ENCODE data around the gene SLC16A3. TPM values are rescaled to one million over a fixed set of nuclear protein-coding genes. Genes with fewer than 3 reads are reported as not detected.

The SLC16A3 gene
- polyA plus RNA-seq, 1 donor (not counting 4 experiments of a cell fraction or from before 2014, with no cell fraction given), result 35.7 TPM

DNA sequence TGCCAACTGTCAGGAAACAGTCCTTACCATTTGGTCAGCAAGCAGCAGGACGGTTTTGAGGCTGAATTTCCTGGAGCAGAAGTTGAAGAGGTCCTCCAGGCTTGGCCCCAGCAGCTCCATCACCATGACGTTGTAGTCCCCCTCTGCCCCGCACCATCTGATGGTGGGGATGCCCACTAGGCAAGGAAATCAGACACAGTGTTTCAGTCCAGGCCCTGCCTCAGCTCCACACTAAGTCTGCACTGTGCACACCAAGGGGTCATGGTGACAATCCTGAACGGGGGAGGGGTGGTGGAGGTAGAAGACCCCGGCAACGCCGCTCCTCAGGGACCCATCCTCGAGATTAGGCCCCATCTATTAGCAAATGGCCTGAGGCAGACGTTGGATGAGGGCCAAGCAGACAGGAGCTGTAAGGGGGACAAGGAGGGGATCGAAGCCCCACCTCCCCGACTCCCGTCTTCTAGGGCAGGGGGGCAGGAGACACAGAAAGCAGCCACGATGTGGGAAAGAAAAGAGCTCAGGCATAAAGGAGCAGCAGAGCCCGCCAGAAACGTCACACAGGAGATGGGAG lies 26.6 kb downstream of the SLC16A3 start:
- peaks cover 50 to 59% of the 10 kb centered on the region in 2 experiments for H3K36me3 ChIP-seq (ENCODE audit: control insufficient read depth in 2 of 2, extremely low read depth in 1 of 2, insufficient read depth in 2 of 2, low read length in 2 of 2)

DNA sequence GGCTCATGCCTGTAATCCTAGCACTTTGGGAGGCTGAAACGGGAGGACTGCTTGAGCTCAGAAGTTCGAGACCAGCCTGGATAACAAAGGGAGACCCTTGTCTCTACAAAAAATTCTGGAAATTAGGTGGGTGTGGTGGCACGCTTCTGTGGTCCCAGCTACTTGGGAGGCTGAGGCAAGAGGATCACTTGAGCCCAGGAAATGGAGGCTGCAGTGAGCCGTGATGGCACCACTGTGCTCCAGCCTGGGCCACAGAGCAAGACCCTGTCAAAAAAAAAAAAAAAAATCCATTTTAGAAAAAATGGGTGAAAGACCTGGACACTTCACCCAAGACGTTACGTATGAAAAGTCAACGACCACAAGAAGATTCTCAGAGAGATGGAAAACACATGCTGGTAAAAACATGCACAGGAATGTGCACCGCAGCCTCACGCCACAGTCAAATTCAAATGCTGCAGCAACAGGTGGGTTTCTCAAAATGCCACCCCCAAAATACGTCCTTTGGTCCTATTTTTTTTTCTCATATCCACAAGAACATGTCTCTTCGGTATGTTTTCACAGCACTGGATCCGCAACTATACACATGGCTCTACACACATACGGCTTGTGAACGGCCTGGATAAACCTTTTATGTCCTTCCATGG lies 27.5 kb downstream of the SLC16A3 start:
- no peak overlapping the region for H3K4me2 ChIP-seq (ENCODE audit: control insufficient read depth, extremely low read depth, insufficient read depth, low read depth, low read length)
- dilution Hi-C loops (cut with MboI; ENCODE audit: extremely low pct_ligation_motif_present, low sequenced_read_pairs), result no loop called here
- H3K27ac ChIP-seq (ENCODE audit: control insufficient read depth, insufficient read depth, low read length), result no peak overlapping the region
- H3K9me3 ChIP-seq (ENCODE audit: control insufficient read depth, low read depth, low read length), result no peaks in the 10 kb centered on the region
- H4K20me1 ChIP-seq (ENCODE audit: control insufficient read depth, extremely low read depth, insufficient read depth, low read length), result peaks cover 36% of the 10 kb centered on the region
- H3K9ac ChIP-seq (ENCODE audit: control insufficient read depth, extremely low read depth, insufficient read depth, low read length), result no peak overlapping the region
- no peaks in the 10 kb centered on the region for H3K4me1 ChIP-seq (ENCODE audit: control insufficient read depth, extremely low read depth, insufficient read depth, low read length)
- peaks cover 80% of the 10 kb centered on the region for H3K79me2 ChIP-seq (ENCODE audit: control insufficient read depth, insufficient read depth, low read length)
- no peak overlapping the region for H3K4me3 ChIP-seq (ENCODE audit: control insufficient read depth in 2 of 3, extremely low read depth in 1 of 3, insufficient read depth in 2 of 3, low read depth in 1 of 3, low read length in 3 of 3)
- H3K9me1 ChIP-seq (ENCODE audit: control insufficient read depth, extremely low read depth, insufficient read depth, low read length), result peaks cover 2% of the 10 kb centered on the region
- DNase-seq (ENCODE audit: low read depth, low spot score), result no peak
- no peak for FAIRE-seq
- H3K36me3 ChIP-seq (ENCODE audit: control insufficient read depth in 2 of 2, extremely low read depth in 1 of 2, insufficient read depth in 2 of 2, low read length in 2 of 2), result peaks cover 49 to 62% of the 10 kb centered on the region in 2 experiments
- TF ChIP-seq, protein P1, sequence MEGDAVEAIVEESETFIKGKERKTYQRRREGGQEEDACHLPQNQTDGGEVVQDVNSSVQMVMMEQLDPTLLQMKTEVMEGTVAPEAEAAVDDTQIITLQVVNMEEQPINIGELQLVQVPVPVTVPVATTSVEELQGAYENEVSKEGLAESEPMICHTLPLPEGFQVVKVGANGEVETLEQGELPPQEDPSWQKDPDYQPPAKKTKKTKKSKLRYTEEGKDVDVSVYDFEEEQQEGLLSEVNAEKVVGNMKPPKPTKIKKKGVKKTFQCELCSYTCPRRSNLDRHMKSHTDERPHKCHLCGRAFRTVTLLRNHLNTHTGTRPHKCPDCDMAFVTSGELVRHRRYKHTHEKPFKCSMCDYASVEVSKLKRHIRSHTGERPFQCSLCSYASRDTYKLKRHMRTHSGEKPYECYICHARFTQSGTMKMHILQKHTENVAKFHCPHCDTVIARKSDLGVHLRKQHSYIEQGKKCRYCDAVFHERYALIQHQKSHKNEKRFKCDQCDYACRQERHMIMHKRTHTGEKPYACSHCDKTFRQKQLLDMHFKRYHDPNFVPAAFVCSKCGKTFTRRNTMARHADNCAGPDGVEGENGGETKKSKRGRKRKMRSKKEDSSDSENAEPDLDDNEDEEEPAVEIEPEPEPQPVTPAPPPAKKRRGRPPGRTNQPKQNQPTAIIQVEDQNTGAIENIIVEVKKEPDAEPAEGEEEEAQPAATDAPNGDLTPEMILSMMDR (optimal IDR thresholded peaks at IDR 0.05 in 1 of 3, IDR thresholded peaks at IDR 0.05 in 1 of 3, conservative IDR thresholded peaks at IDR 0.05 in 1 of 3; ENCODE audit: extremely low read depth in 1 of 3, insufficient read depth in 2 of 3, low read length in 3 of 3), result no peak
- TF ChIP-seq EZH2 (IDR thresholded peaks at IDR 0.05; ENCODE audit: low read length), result no peak
- H3K27me3 ChIP-seq (ENCODE audit: control insufficient read depth, extremely low read depth, insufficient read depth, low read length), result no peaks in the 10 kb centered on the region
- H2AFZ ChIP-seq (ENCODE audit: control insufficient read depth, low read length), result no peak overlapping the region

More for the DNA sequence above, 26.6 kb downstream of the SLC16A3 start:
- Histone ChIP-seq H3K9me1 (ENCODE audit: control insufficient read depth, extremely low read depth, insufficient read depth, low read length) (no peaks in the 10 kb centered on the region), H3K4me3 (ENCODE audit: control insufficient read depth in 2 of 3, extremely low read depth in 1 of 3, insufficient read depth in 2 of 3, low read depth in 1 of 3, low read length in 3 of 3) (no peak overlapping the region), H3K9me3 (ENCODE audit: control insufficient read depth, low read depth, low read length) (no peaks in the 10 kb centered on the region), H3K27ac (ENCODE audit: control insufficient read depth, insufficient read depth, low read length) (no peak overlapping the region), H3K4me1 (ENCODE audit: control insufficient read depth, extremely low read depth, insufficient read depth, low read length) (no peaks in the 10 kb centered on the region), H3K9ac (ENCODE audit: control insufficient read depth, extremely low read depth, insufficient read depth, low read length) (no peak overlapping the region), H2AFZ (ENCODE audit: control insufficient read depth, low read length) (no peak overlapping the region), H3K4me2 (ENCODE audit: control insufficient read depth, extremely low read depth, insufficient read depth, low read depth, low read length) (no peak overlapping the region), H4K20me1 (ENCODE audit: control insufficient read depth, extremely low read depth, insufficient read depth, low read length) (peaks cover 32% of the 10 kb centered on the region), H3K79me2 (ENCODE audit: control insufficient read depth, insufficient read depth, low read length) (peaks cover 80% of the 10 kb centered on the region), H3K27me3 (ENCODE audit: control insufficient read depth, extremely low read depth, insufficient read depth, low read length) (no peaks in the 10 kb centered on the region)
- dilution Hi-C loops (cut with MboI; ENCODE audit: extremely low pct_ligation_motif_present, low sequenced_read_pairs), result no loop called here
- FAIRE-seq, result no peak
- DNase-seq (ENCODE audit: low read depth, low spot score), result no peak
- TF ChIP-seq, protein P1 (optimal IDR thresholded peaks at IDR 0.05 in 1 of 3, IDR thresholded peaks at IDR 0.05 in 1 of 3, conservative IDR thresholded peaks at IDR 0.05 in 1 of 3; ENCODE audit: extremely low read depth in 1 of 3, insufficient read depth in 2 of 3, low read length in 3 of 3), result no peak
- TF ChIP-seq EZH2 (IDR thresholded peaks at IDR 0.05; ENCODE audit: low read length), result no peak

All from keratinocyte (primary cell).